Neuronal stem cell (in vitro differentiated cells): Measurements from ENCODE around the gene IFFO2.

ENCODE experiments used
- DNase-seq: peaks from one replicate; pipeline ENCODE4 v3.0.0-alpha.2; 2013; ENCODE audit warnings: low spot score
- H2AFZ ChIP-seq: one replicate; pipeline ENCODE4 v1.6.1; 2013; ENCODE audit warnings: mild to moderate bottlenecking, low read length, inconsistent platforms
- H2AK5ac ChIP-seq: 2 replicates; pipeline ENCODE4 v1.6.1; 2013; ENCODE audit warnings: low read depth, mild to moderate bottlenecking, inconsistent platforms, low read length, moderate library complexity, mixed read lengths
- H2BK120ac ChIP-seq: 2 replicates; pipeline ENCODE4 v1.6.1; 2013; ENCODE audit warnings: low read depth, mild to moderate bottlenecking, inconsistent platforms, low read length, moderate library complexity, mixed read lengths
- H2BK12ac ChIP-seq: one replicate; pipeline ENCODE4 v1.6.1; 2013; ENCODE audit warnings: low read length, inconsistent platforms
- H2BK15ac ChIP-seq: 2 replicates; pipeline ENCODE4 v1.6.1; 2013; ENCODE audit warnings: mild to moderate bottlenecking, low read length, inconsistent platforms, mixed read lengths
- H2BK5ac ChIP-seq: one replicate; pipeline ENCODE4 v1.6.1; 2013; ENCODE audit warnings: inconsistent platforms, mild to moderate bottlenecking, low read length, moderate library complexity
- H3K14ac ChIP-seq: one replicate; pipeline ENCODE4 v1.6.1; 2013; ENCODE audit warnings: low read length, inconsistent platforms
- H3K18ac ChIP-seq: 2 replicates; pipeline ENCODE4 v1.6.1; 2013; ENCODE audit warnings: low read length, inconsistent platforms
- H3K23ac ChIP-seq: 2 replicates; pipeline ENCODE4 v1.6.1; 2013; ENCODE audit warnings: low read depth, mild to moderate bottlenecking, mixed read lengths, low read length, inconsistent platforms; ENCODE audit not compliant: poor library complexity
- H3K27ac ChIP-seq: replicated peaks from 3 replicates; pipeline ENCODE4 v1.5.1; 2013; ENCODE audit warnings: low read length, inconsistent platforms
- H3K27me3 ChIP-seq, 3 experiments: 2 replicates each; pipeline ENCODE4 v1.6.1; 2013; ENCODE audit warnings: low read length in 3 of 3, mild to moderate bottlenecking in 2 of 3, inconsistent platforms in 1 of 3, low read depth in 1 of 3, mixed read lengths in 1 of 3, moderate library complexity in 1 of 3; ENCODE audit not compliant: control insufficient read depth in 3 of 3, insufficient read depth in 3 of 3
- H3K36me3 ChIP-seq, 2 donors: replicated peaks in 1 of 2; 2 replicates each; pipeline ENCODE4 v1.6.1; 2013; ENCODE audit warnings: low read length in 2 of 2; ENCODE audit not compliant: control insufficient read depth in 2 of 2, insufficient read depth in 2 of 2
- H3K4ac ChIP-seq: 2 replicates; pipeline ENCODE4 v1.6.1; 2013; ENCODE audit warnings: inconsistent platforms, mild to moderate bottlenecking, low read length, moderate library complexity
- H3K4me1 ChIP-seq, 2 donors: 1 replicate in 1 of 2; 2 replicates in 1 of 2; pipeline ENCODE4 v1.6.1; 2013; ENCODE audit warnings: low read length in 2 of 2, low read depth in 1 of 2; ENCODE audit not compliant: control insufficient read depth in 2 of 2, insufficient read depth in 1 of 2
- H3K4me2 ChIP-seq: one replicate; pipeline ENCODE4 v1.6.1; 2013; ENCODE audit warnings: mild to moderate bottlenecking, low read length, inconsistent platforms; ENCODE audit not compliant: insufficient read depth, poor library complexity, severe bottlenecking
- H3K4me3 ChIP-seq, 2 donors: 2 replicates each; pipeline ENCODE4 v1.5.1; 2013; ENCODE audit warnings: low read length in 2 of 2, mild to moderate bottlenecking in 2 of 2, inconsistent platforms in 1 of 2, moderate library complexity in 1 of 2
- H3K79me1 ChIP-seq: one replicate; pipeline ENCODE4 v1.6.1; 2013; ENCODE audit warnings: low read depth, mild to moderate bottlenecking, inconsistent platforms, low read length, moderate library complexity
- H3K9ac ChIP-seq: one replicate; pipeline ENCODE4 v1.6.1; 2013; ENCODE audit warnings: mild to moderate bottlenecking, low read depth, low read length, inconsistent platforms; ENCODE audit not compliant: poor library complexity
- H3K9me3 ChIP-seq, 2 donors: replicated peaks in 1 of 2; 2 replicates each; pipeline versions ENCODE3 to v1.6.1; 2013; ENCODE audit warnings: low read length in 2 of 2, mild to moderate bottlenecking in 2 of 2, inconsistent platforms in 1 of 2, low read depth in 1 of 2, mixed read lengths in 1 of 2, moderate library complexity in 1 of 2; ENCODE audit not compliant: control insufficient read depth in 2 of 2, insufficient read depth in 1 of 2
- H4K8ac ChIP-seq: one replicate; pipeline ENCODE4 v1.6.1; 2013; ENCODE audit warnings: low read depth, mild to moderate bottlenecking, inconsistent platforms, low read length, moderate library complexity
- H4K91ac ChIP-seq: one replicate; pipeline ENCODE4 v1.6.1; 2013; ENCODE audit warnings: low read length, low read depth, mild to moderate bottlenecking, inconsistent platforms; ENCODE audit not compliant: poor library complexity
- WGBS, 2 donors: extraction: QIAGEN DNeasy Blood & Tissue Kit; methylation state at CpG; one replicate each; pipeline ENCODE4 v1.1.7; 2013; ENCODE audit warnings: missing lambda C conversion rate in 2 of 2, mixed read lengths in 1 of 2; ENCODE audit not compliant: insufficient read length in 2 of 2, insufficient replicate concordance in 1 of 2; ENCODE audit errors: extremely low coverage in 2 of 2; 5-methylcytosine and 5-hydroxymethylcytosine counted together

The IFFO2 gene

GRCh38 chr1:18878538-18879214, 77.8 kb downstream of the IFFO2 start:
- no peaks in the 10 kb centered on the region for H3K27me3 ChIP-seq
- H2BK12ac ChIP-seq, result no peak overlapping the region
- no peak overlapping the region for H2BK5ac ChIP-seq
- no peaks in the 10 kb centered on the region for H3K4me1 ChIP-seq
- peaks cover 4 to 9% of the 10 kb centered on the region in 2 donors for H3K36me3 ChIP-seq
- H2AFZ ChIP-seq, result no peak overlapping the region
- no peak overlapping the region for H3K18ac ChIP-seq
- H2BK15ac ChIP-seq, result no peak overlapping the region
- no peak for DNase-seq
- H3K9ac ChIP-seq, result no peak overlapping the region
- no peak overlapping the region for H2AK5ac ChIP-seq
- no peak overlapping the region for H4K91ac ChIP-seq
- H3K4me3 ChIP-seq, result no peak overlapping the region
- no peak overlapping the region for H3K14ac ChIP-seq
- no peak overlapping the region for H3K23ac ChIP-seq
- no peak overlapping the region for H3K4me2 ChIP-seq
- no peak overlapping the region for H2BK120ac ChIP-seq
- no peak overlapping the region for H3K27ac ChIP-seq
- peaks cover 3% of the 10 kb centered on the region for H3K79me1 ChIP-seq
- no peak overlapping the region for H4K8ac ChIP-seq
- H3K9me3 ChIP-seq, result no peaks in the 10 kb centered on the region
- H3K4ac ChIP-seq, result no peak overlapping the region
- no CpG with 5 or more reads among the region's 12 CpGs for WGBS, 2 donors

- H3K9me3 ChIP-seq, result no peaks in the 10 kb centered on the region
- no peak overlapping the region for H3K23ac ChIP-seq
- H3K18ac ChIP-seq, result no peak overlapping the region
- H3K9ac ChIP-seq, result no peak overlapping the region
- no peak for DNase-seq
- H3K79me1 ChIP-seq, result peaks cover 3% of the 10 kb centered on the region
- H3K14ac ChIP-seq, result no peak overlapping the region
- WGBS, 2 donors, result no CpG with 5 or more reads among the region's 35 CpGs
- no peak overlapping the region for H2BK15ac ChIP-seq
- no peak overlapping the region for H3K4me2 ChIP-seq
- H3K4me1 ChIP-seq, result no peaks in the 10 kb centered on the region
- no peak overlapping the region for H3K4ac ChIP-seq
- H2BK5ac ChIP-seq, result no peak overlapping the region
- no peak overlapping the region for H2AFZ ChIP-seq
- no peak overlapping the region for H2BK12ac ChIP-seq
- no peaks in the 10 kb centered on the region for H3K27me3 ChIP-seq
- no peak overlapping the region for H4K8ac ChIP-seq
- no peak overlapping the region for H2BK120ac ChIP-seq
- H3K4me3 ChIP-seq, result no peak overlapping the region
- H3K27ac ChIP-seq, result no peak overlapping the region
- no peak overlapping the region for H2AK5ac ChIP-seq
- H4K91ac ChIP-seq, result no peak overlapping the region
- peaks cover 0 to 9% of the 10 kb centered on the region in 2 donors for H3K36me3 ChIP-seq
These were observed 79.2 kb downstream of the IFFO2 start for GRCh38 chr1:18877282-18877681.

GRCh38 chr1:18876210-18876609, 80.3 kb downstream of the IFFO2 start:
- no peak overlapping the region for H2BK120ac ChIP-seq
- H4K91ac ChIP-seq, result no peak overlapping the region
- no peak overlapping the region for H2BK12ac ChIP-seq
- H3K9ac ChIP-seq, result no peak overlapping the region
- no peak overlapping the region for H3K4me2 ChIP-seq
- no peaks in the 10 kb centered on the region for H3K27me3 ChIP-seq
- no peak overlapping the region for H3K4ac ChIP-seq
- no peak overlapping the region for H2BK15ac ChIP-seq
- H3K9me3 ChIP-seq, result no peaks in the 10 kb centered on the region
- no peak overlapping the region for H3K18ac ChIP-seq
- H3K4me3 ChIP-seq, result no peak overlapping the region
- no peaks in the 10 kb centered on the region for H3K4me1 ChIP-seq
- peaks cover 3% of the 10 kb centered on the region for H3K79me1 ChIP-seq
- peaks cover 0 to 6% of the 10 kb centered on the region in 2 donors for H3K36me3 ChIP-seq
- H3K27ac ChIP-seq, result no peak overlapping the region
- H3K23ac ChIP-seq, result no peak overlapping the region
- no peak overlapping the region for H4K8ac ChIP-seq
- DNase-seq, result no peak
- H2AK5ac ChIP-seq, result no peak overlapping the region
- H2AFZ ChIP-seq, result no peak overlapping the region
- WGBS, 2 donors, result no CpG with 5 or more reads among the region's 10 CpGs
- no peak overlapping the region for H3K14ac ChIP-seq
- H2BK5ac ChIP-seq, result no peak overlapping the region

- Histone ChIP-seq H2AFZ (no peak overlapping the region), H3K4me1 (no peaks in the 10 kb centered on the region), H3K36me3 (peaks cover 0 to 6% of the 10 kb centered on the region in 2 donors), H2BK12ac (no peak overlapping the region), H3K4me3 (no peak overlapping the region), H3K4ac (no peak overlapping the region), H3K18ac (no peak overlapping the region), H3K23ac (no peak overlapping the region), H4K8ac (no peak overlapping the region), H3K9ac (no peak overlapping the region), H2BK120ac (no peak overlapping the region), H3K79me1 (peaks cover 3% of the 10 kb centered on the region), H2BK15ac (no peak overlapping the region), H2BK5ac (no peak overlapping the region), H2AK5ac (no peak overlapping the region), H3K14ac (no peak overlapping the region), H3K27me3 (no peaks in the 10 kb centered on the region), H3K9me3 (no peaks in the 10 kb centered on the region), H4K91ac (no peak overlapping the region), H3K4me2 (no peak overlapping the region), H3K27ac (no peak overlapping the region)
- no CpG with 5 or more reads among the region's 3 CpGs for WGBS, 2 donors
- DNase-seq, result no peak
These were observed 80.7 kb downstream of the IFFO2 start for GRCh38 chr1:18875796-18876128.
